GM19397 (cell line): ENCODE data around the gene CD82.
"Not testable (repeated sequence)": the region's sequence is repeated elsewhere in the genome, so short reads cannot be mapped to it uniquely, and the experiment has no call there.

Source experiments
- ATAC-seq: cut with Tn5 transposase; IDR thresholded peaks from one replicate; pipeline ENCODE4 v1.9.1; 2021; ENCODE audit warnings: mild to moderate bottlenecking, moderate library complexity; ENCODE audit not compliant: unreplicated experiment

CD82 gene

GRCh38 chr11:44628730-44629700 lies 63.6 kb downstream of the CD82 start:
- no peak for ATAC-seq

- ATAC-seq = no peak
Measured at GRCh38 chr11:44629732-44630345, 64.4 kb downstream of the CD82 start.

- no peak for ATAC-seq
Measured at GRCh38 chr11:44630511-44631210, 65.2 kb downstream of the CD82 start.

DNA sequence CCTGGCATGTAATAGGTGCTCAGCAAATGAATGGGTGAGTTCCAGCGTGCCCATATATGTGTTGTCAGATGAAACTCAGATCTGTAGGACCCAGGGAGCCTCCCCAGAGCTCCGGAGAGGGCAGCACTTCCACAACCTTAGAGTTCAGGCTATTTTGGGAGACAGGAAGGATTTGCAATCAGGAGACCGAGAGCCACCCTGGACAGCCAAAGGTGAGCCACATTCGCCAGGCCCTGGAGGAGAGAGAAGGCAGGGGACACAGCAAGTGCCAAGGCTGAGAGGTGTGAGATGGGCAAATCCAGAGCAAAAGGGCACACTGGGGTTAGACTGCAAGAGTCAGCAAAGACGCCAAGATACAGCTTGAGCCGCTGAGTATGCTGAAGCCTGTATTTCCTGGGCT lies 66.4 kb downstream of the CD82 start:
- ATAC-seq = no peak

GRCh38 chr11:44632466-44633123 lies 67.1 kb downstream of the CD82 start:
- no peak for ATAC-seq

GRCh38 chr11:44633641-44634040 lies 68.2 kb downstream of the CD82 start:
- no peak for ATAC-seq

- no peak for ATAC-seq
Measured at GRCh38 chr11:44634401-44635281, 69.2 kb downstream of the CD82 start.

GRCh38 chr11:44637487-44637886 lies 72.0 kb downstream of the CD82 start:
- no peak for ATAC-seq

GRCh38 chr11:44638032-44638431 lies 72.6 kb downstream of the CD82 start:
- no peak for ATAC-seq

DNA sequence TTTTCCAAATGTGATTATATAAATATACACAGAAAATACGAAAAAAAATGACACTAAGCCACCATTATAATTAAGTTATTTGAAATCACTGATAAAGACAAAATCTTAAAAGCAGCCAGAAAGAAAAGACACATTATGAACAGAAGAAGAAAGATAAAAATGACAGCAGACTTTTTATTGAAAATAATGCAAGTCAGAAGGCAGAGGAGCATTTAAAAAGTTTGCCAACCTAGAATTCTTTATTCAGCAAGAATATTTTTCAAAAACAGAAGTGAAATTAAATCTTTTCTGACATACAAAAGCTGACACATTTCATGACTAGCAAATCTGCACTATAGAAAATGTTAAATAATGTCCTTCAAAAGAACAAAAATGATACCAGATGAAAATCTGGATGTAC lies 77.8 kb downstream of the CD82 start:
- ATAC-seq = no peak

DNA sequence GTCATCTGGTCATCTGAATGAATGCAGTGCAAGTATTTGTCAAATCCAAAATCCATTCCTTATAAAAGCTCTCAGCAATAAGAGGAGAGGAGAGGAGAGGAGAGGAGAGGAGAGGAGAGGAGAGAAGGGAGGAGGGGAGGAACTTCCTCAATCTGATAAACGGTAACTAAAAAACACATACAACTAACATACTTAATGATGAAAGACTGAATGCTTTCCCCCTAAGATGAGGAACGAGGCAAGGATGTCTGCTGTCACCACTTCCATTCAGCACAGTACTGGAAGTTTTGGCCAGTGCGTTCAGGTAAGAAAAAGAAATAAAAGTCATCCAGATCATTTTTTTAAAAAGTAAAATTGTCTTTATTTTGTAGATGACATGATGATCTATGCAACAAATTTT lies 80.4 kb downstream of the CD82 start:
- no peak for ATAC-seq

DNA sequence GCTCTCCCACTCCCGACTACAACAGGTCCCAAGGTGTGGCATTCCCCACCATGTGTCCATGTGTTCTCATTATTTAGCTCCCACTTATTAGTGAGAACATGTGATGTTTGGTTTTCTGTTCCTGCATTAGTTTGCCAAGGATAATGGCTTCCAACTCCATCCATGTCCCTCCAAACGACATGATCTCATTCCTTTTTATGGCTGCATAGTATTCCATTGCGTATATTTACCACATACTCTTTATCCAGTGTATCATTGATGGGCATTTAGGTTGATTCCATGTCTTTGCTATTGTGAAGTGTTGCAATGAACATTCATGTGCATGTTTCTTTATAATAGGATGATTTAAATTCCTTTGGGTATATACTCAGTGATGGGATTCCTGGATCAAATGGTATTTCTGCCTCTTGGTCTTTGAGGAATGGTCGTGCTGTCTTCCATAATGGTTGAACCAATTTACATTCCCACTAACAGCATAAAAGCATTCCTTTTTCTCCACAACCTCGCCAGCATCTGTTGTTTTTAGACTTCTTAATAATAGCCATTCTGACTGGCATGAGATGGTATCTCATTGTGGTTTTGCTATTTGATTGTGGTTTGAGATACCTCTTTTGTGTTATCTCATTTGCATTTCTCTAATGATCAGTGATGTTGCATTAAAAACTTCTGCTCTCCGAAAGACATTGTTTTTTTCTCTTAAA lies 81.9 kb downstream of the CD82 start:
- not testable (repeated sequence) for ATAC-seq

DNA sequence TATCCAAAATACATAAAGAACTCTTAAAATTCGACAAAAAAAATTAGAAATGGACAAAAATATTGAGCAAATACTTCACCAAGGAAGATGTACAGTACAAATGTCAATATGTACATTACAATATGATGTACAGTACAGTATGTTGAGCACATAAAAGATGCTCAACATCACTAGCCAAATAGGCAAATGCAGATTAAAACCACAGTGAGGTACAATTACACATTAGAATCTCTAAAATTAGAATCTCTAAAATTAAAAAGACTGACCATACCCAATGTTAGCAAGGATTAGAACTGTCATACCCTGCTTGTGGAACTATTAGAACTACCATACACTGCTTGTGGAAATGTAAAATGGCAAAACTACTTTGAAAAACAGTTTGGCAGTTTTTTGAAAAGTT lies 82.6 kb downstream of the CD82 start:
- ATAC-seq = no peak

DNA sequence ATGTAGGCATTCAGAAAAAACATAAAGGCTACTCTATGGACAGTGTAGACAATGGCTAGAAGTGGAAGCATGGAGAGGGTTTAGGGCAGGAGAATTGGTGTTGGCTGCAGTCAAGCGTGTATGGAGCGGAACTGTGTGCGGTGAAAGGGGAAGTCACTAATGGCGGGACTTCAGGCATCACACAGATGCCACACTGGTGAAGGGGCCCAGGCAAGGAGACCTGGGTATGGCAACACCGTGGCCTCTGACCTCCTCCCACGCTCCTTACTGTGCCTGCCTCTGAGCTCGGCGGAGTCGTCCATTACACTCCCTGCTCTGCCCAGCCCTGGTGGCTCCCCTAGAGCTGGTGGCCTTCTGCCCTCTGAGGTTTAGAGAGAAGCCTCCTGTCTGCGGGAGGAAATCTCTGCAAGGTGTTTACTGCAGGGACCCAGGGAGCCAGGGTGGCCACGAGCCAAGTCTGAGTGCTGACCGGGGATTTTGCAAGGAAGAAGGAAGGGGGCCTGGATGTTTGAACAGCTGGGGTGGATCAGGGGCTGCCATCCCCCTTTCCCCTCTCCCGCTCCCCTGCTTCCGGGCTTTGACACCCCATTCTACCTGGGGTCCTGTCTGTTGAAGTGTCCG lies 86.2 kb downstream of the CD82 start:
- ATAC-seq = no peak

DNA sequence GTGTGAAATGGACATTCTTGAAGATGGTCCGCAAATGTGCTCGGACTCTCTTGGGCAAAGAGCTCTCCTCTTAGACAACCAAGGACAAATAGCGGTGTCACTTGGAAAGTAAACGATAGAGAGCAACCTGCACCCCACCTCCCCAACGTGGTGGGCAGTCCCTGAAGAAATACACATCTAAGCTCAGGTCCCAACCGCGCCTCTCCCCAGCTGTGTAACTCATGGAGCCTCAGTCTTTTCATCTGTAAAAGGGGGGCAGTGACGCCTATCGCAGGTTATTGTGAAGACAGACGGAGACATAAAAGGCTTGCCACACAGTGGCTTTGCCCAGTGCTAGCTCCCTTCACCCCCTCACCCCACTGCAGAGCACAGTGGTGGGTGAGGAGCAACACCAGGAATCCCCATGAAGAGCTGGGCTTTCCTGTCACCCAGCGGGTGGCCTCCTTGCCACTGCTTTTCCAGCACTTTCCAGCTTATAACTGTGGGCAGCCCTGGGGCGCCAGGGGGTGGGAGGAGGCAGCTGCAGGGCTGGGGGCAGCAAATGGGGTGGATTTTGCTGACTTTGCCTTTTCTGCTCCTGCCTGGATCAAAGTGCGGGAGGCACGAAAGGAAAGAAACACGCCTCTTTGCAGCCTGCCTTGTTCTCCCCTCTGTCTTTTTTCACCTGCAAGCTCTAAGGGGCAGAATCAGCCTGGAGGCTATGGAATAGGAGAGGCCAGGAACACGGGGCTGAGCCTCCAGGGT lies 87.6 kb downstream of the CD82 start:
- no peak for ATAC-seq

DNA sequence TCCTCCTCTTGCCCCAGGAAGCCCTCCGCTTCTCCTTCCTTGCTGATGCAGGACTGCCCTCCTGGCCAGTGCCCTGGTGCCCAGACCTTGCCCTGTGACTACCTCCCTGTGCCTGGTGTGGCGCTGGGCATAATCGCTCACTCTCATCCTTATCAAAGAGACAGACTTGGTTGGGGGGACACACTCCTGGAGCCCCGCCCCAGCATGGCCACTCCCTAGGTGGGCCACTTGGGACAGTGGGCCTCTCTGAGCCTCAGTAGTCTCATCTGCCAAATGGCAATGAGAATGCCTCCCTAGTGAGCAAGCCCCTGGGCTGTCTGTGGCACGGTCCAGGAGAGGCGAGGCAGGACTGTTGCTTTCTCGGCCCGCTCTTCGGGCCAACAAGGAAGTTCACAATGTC lies 88.6 kb downstream of the CD82 start:
- no peak for ATAC-seq

DNA sequence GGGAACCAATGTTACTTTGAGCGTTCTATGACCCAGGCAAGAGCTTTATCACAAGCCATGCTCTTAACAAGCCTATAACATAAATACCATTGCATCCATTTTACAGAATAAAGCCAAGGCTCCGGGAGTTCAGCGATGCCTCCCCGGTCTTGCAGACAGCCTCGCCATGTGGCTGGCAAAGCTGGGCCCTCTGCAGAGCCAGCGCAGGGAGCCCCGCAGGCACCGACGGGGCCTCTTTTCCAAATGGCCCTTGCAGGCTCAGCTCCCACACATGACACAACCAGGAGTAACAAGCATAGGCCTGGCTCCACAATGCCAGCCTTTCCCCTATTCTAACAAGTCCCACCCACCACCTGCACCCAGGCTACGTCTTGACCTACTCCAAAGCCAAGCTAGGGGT lies 89.1 kb downstream of the CD82 start:
- ATAC-seq = no peak

- no peak for ATAC-seq
Measured at GRCh38 chr11:44657836-44658505, 92.5 kb downstream of the CD82 start.
